Right renal pelvis (tissue), 4 donors: ENCODE results near the gene DOCK9. TPM values are rescaled to one million over a fixed set of nuclear protein-coding genes. Genes with fewer than 3 reads are reported as not detected.

Experiments
- DNase-seq, 4 donors: peaks; one replicate each; pipeline ENCODE4 v3.0.0-alpha.2; 2013; ENCODE audit warnings: low read depth in 4 of 4, low spot score in 3 of 4, missing footprints in 1 of 4
- polyA plus RNA-seq, 4 donors: library from polyadenylated mRNA; unstranded; fragments of 120-200 nt; gene quantifications; one replicate each; pipeline ENCODE4 v1.2.1, GENCODE V29; 2013; ENCODE audit not compliant: insufficient read length in 4 of 4

DOCK9 gene
- polyA plus RNA-seq, 4 donors: 55.2 to 70.2 (median 66.7) TPM

DNA sequence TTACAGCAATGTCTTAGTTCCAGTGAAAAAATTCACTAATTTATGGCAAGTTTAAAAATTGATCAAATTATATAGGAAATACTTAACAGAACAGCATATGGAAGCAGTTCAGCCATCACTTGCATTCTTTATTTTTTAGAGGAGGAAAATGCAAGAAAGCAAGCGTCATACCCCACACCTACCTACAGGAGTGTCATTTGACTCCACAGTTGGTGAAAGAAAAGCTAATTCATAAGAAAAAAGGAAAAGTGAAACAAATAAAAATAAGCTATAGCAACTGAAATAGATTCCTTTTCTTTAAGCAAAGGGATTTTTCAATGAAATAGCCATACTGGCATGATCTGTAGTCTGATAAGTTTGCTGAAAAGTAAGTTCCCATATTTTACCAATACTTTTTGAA lies 111.0 kb downstream of the DOCK9 start:
- DNase-seq: no peak

DNA sequence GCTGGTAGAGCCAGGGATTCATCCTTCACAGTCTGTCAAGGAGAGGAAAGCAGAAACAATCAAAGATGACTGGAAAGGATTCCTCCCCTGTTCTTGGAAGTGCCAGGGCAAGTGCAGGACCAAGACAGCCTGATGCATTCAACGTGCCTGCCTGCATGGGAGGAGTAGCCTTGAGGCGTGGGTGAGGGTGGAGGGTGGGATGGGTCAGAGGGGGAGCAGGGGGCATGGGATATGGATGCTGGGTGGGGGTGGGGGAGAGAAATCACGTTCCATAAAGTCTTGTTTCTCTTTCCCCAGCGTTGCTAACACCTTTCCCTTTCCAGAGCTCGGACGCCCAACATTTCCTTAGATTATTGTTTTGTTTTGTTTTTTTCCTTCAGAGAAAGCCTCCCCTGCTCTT lies 117.4 kb downstream of the DOCK9 start:
- DNase-seq: no peak

DNA sequence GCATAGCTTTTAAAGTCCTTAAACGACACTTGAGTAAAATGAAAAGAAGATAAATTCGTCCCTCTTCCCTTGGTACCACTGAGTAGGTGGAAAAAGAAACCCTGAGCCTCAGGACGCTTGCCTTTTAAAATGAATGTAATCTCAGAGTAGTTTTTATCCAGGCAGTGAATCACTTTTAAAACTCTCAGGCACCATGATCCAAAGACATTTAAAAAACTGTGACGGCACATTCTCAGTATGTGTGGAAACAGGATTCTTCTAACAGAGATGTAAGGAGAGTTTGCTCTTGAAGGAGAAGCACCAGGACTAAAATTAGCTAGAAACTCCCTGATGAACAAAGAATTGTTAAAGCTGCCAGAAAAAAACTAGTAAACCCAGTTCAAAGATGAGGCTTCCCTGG lies 119.7 kb downstream of the DOCK9 start:
- DNase-seq: no peak

DNA sequence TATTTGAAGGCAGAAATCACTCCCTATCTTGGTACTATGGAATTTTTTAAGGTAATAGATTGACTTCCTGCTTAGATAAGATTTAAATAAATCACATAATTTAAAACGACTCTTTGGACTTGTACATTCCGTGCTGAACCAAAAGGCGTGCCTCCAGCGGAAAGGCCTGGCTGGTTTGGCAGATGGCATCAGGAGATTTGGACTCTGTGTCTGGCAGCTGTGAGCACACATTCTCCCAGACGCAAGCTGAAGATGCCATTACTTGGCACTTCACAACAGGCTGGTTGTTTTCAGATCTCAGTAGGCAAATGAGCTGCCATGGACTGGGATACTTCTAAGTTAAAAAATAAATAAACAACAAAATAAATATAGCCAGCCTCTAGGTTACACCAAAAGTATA lies 120.9 kb downstream of the DOCK9 start:
- DNase-seq: no peak

DNA sequence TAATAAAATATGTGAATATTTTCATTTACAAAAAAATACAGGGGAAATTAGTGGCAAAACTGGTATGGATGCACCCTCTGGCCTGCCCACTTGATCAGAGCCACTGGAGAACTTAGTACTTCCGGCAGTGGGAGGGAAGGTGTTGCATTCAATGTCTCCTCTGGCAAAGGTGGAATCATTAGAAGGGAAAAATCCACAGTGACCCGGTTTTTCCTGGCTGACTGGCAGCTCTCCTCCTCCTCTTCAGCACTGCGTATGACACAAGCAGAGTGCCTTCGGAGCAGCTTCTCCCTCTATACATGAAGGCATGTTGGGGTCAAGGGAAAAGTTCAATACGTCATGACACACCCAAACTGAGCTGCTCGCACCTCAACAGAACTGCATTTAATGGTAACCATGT lies 123.4 kb downstream of the DOCK9 start:
- no peak for DNase-seq

DNA sequence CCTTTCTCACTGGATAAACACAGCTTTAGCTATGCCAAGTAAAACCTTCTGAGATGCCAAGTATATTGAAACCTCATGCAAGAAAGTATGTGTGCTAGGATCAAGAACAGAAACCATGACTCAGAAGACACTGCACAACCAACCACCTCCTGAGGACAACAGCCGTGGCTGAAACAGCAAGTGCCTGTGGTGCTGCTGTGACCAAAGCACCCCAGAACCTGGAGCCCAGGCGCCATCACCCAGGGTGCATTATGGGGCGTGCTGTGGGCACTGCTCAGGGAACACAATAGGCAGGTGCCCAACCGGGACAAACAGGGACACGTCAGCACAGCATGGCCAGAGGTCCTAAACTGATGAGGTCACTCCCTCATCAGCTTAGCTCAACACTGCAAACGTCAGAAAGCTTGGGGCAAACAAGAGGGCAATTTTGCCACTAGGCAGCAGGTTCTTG lies 124.1 kb downstream of the DOCK9 start:
- DNase-seq: no peak

DNA sequence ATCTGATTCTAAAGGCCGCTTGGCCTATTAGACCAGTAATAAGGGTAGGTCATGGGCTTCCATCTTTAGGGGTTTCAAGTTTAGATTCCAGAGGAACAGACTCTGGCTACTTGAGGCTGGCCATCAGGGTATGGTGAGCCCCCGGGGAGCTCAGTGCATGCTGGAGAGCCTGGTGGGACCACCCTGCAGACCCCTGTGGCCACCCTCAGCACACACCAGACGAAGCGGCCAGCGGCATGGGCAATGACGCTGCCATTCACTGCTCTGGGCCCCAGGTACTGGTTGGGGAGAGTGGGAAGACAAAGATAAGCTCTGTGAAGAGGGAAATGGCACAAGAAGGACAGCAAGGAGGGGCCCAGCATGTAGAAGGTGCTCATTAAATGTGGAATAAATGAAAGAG lies 126.6 kb downstream of the DOCK9 start:
- no peak for DNase-seq

DNA sequence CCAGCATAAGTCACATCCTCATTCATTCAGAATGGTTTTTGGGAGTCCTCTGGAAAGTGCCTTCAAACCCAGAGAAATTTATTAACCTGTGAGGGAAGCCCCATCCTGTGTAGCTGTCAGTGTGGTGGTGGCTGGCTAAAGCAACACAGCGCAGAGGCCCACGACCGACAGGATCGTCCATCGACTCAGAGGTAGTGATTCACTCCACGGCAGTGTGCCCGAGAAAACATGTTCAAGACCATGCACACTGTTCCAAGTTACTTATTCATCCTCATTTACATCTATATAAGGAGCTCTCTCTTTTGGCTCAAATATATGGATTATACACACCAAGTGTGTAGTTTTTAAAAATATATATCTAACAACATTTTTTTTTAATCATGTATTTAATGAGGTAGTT lies 129.1 kb downstream of the DOCK9 start:
- DNase-seq: no peak

DNA sequence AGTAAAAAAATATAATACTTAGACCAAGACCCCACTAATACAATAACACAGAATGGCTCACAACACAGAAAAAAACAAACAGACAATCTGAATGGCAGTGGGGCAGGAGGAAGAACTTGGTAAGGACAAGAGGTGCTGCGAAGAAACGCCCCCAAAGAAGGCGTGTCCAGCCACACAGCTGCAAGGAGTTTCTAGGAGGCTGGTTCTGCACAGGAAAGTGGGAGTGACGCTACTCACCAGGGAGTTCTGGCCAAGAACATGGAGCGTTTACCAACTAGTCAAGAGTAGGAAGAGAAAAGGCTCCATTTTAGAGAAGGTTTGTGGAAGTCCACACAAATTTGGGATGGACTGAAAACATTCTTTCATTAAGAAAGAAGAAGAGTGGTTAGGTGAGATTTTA lies 130.1 kb downstream of the DOCK9 start:
- DNase-seq: no peak

DNA sequence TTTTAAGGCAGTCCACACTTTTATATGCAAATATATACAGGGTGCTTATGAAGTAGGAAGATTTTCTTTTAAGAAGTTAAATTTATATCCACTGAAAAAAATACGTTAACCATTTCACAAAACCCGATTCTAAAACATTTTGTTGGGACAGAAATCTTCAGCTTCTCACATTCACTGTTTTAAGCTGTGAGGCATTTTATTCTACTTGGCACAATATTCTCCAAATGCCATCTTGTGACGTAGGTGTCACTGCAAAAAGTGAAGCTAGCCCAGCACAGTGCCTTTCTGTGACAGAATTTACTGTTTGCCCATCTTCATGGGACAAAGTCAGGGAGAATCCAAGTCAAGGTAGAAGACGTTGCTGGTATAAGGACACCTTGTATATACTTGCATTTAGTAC lies 130.9 kb downstream of the DOCK9 start:
- DNase-seq: no peak

DNA sequence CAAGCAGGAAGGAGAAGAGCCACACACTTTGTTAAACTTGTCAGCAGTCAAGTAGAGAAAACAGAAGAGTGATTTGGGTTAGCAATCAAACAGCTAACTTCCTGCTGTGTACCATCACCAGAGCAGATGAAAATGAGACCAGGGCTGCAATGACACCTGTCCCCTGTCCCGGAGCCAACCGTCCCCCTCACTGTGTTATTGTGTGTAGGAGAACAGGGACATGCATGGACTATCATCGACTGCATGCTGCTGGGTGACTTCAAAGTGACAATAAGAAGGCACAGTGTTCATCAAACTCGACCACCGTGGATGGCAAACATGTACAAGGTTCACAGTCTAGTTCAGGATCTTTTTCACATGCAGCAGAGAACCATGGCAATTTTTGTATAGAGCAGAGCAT lies 131.3 kb downstream of the DOCK9 start:
- no peak for DNase-seq

DNA sequence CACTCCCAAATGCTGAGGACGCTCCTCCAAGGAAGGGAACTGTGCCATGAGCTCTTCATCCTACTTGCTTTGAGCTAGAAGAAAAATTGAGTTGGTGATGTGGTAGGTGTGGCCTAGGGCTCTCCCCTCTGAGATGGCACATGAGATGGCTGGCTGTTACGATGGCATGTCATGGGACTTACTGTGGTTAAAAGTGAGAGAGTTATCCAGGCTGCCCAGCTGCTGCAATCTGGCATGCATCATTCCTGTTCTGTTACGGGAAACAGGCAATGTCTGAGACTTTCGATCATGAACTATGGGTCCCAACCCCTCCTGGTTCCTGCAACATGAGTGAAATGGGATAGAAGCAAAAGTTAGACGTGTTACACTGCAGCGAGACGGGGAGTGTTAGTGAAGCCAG lies 132.1 kb downstream of the DOCK9 start:
- no peak for DNase-seq

DNA sequence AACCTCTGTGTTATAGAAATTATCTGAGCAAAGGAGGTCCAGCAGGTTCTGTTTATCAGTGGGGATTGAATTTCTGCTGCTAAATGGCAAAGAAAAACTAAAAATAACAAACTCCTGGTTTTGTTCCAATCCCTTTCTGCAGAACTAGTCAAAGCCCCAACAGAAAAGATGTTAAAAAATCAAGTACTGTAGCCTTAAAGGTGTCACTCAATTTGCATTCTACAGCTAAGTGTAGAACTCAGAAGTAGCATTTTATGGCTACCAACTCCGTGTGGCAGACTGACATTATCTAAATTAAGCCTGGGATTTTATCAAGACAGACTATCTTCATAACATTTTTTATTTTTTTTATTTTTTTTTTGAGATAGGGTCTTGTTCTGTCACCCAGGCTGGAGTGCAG lies 133.8 kb downstream of the DOCK9 start:
- DNase-seq: no peak

DNA sequence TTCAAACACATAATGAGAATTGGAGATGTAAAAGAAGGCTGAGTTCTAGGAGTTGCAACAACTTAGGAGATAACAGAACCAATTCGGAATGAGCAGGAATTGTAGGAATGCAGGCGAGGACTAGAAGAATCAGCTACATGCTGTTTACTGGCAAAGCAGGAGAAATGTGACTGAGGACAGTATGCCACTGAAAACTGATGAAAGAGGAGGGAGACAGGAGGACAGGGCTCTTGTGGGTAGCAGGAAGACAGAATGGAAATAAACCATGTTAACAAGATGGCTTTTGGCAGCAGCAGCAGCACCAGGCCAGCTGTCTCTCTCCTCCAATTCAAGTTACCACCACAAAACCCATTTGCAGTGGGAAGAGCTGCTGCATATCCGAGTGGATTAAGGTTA lies 134.4 kb downstream of the DOCK9 start:
- DNase-seq: no peak

DNA sequence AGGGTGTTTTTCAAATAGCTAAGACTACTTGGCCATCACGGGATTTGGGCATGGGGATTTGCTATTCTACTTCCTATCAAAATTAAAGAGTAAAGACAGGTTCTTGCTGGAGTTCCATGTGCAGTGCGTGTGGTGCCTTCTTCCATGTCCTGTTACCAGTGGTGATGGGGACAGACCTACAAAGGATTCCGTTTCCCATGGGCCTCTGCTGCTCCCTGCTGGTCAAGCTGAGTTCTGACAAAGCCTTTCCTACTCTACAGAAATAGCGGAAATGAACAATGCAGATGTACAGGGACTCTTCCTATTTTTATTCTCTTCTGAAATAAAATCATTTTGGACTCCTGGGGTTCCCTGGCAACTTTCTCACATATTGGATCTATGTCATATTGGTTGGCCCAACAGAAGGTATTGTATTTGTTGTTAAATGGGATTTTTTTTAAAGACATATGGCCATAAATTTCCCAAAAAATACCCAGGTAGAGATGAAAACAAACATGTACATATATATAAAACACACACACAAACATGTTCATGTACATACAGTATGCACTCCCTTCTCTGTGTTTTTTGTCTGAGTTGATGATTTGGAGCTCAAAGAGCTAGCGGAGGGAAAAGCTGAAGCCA lies 134.9 kb downstream of the DOCK9 start:
- DNase-seq: peak; percentile 46 to 62 (median 61)

DNA sequence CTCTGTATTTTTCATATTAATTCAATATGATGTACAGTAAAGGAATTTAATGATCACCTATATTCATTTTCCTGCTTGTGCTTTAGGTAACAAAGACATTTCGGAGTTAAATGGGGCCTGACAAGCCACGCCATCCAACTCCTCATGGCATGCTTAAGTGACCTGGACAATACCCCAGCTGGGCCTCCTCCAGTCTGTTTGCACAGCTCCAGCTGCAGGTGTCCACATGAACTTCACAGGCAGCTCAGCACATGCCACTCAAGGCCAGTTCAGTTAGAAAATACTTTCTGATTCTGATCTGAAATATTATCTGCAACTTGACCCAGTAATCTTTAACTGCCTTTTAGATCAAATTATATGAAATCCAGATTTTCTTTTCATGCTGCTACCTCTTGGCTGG lies 135.8 kb downstream of the DOCK9 start:
- DNase-seq: no peak

DNA sequence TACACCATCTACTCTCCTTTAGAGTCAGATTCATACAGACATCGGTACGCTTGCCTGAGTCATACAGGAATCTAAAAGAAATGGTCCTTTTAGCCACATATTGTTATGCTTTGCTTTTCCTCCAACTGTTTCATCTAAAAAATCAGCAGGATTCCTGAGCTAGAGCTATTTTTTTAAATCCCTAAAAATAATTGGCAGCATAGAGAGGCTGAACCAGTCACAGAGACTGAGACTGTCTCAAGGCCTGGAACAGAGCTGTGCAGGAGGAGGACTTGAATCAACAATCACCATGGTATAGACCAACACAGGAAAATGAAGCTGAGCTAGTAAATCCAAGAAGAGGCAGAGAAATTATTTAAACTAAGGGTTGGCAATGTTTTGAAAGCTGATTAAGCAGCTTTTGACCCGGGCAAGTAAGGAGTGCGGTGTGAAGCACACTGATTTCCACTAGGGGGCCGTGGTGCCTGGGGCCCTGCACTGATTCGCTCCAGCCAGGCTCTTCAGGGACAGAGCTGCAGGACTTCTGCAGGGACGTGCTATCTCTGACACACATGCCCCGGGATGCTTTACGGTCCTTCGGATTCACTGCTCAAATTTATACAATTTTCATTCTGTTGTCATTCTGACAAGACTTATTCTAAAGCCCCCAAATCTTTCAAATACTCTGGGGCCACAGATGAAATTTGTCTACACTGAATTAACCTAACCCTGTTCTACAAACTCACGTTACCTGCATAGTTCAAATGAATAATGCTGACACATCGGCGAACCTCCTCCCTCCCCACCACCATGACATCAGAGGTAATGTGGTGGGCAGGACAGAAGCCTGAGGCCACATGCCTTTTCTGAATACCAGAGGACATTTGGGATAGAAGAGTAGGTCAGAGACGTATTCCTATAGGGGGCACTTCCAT lies 137.8 kb downstream of the DOCK9 start:
- no peak for DNase-seq

DNA sequence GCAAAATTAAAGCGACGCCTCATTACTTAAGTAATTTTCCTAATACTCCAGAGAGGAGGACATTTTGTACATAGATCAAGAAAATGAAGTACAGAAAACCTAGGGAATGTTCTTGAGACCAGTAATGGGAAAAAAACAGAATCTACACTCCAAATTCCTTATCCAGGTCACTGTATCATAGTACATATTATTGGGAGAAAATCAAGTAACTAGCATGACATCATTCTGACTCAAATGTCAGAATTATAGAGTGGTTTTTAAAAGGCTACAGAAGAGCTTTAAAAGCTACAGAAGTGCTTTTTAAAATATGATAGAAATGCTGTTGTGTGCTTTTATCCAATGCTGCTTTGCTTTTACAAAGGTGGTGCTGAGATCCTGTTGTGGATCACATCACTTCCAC lies 139.1 kb downstream of the DOCK9 start:
- DNase-seq: no peak

DNA sequence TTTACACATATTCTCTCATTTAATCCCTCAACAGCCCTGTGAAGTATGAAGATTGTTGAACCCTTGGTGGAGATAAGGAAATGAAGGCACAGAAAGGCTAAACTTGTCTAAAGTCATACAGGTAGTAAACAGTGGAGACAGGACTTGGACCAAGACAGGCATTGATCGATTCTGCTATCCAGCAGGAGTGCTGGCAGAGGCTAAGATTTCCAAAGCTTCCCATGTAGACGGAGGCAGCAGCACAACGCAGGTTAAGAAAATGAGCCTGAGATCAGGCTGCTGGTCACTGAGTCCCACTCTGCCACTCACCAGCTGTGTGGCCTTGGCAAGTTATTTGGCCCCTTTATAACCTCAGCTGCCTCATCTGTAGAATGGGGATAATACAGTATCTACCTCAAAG lies 140.0 kb downstream of the DOCK9 start:
- no peak for DNase-seq

DNA sequence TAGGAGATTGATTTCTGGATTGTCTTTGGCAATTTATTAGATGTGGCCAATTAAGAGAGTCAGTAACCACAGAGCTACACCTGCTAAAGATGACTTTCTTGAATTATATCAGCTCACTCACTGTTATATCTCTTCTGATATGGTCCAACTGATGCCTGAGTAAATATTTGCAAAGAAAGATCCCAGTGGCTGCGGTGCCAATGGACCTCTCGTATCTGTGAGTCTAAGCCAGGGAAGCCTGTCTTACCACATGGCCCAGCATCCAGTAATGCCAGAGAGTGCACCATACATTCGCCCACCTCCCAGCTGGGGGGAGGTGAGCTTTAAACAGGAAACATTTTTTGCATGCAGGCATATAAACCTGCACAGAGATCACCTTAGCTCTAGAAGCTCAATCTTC lies 142.7 kb downstream of the DOCK9 start:
- no peak for DNase-seq

DNA sequence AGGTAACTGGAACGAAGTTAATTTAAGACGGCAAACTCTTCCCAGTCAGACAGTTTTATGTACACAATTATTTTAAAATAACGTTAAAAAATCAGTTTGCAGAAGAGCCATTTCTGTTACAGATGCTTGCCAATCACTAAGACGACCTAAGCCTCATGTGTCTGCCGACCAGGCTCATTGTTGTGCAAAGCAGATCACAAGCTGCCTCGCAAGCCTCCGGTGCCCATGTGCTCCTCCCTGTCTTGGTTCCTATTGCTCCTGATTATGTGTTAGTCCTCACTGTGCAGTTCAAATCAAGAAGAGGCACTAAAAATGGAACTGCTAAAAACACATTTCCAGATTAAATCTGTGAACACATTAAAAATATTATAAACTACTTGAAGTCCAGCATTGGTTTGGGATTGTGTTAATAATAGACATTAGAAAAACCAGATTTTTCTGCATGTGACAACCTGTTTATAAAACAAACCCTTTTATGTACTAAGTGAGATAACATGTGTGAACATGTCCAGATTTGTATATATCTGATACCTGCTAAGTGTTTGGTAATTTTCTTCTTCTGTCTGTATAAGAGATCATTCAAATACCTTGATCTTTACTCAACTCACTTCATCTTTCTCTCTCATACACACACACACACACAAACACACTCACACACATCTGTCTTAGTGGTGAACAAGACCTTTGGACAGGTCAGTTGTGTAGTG lies 143.5 kb downstream of the DOCK9 start:
- no peak for DNase-seq

DNA sequence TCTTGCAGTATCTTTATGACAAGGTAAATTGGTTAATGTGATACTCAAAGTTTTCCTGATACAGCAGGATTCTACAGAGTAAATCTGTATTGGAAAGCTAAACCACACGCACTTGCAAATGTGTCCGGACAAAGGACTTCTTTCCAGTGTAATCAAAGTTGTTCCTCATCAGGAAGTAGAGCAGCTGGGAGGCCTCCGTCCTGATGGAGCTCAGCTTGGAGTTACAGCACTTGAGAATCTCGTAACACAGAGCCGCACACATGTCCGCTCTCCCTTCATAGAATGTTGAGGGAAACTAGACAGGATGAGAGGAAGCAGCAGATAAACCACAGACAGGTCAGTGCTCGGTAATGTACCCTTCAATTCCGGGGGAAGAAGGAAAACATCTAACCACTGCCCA lies 146.6 kb downstream of the DOCK9 start:
- DNase-seq: no peak
